ENCODE results near the gene JUND. TPM values are rescaled to one million over a fixed set of nuclear protein-coding genes. Genes with fewer than 3 reads are reported as not detected.

JUND gene
- total RNA-seq, 1 donor from 2014 or later = 54.0 TPM

DNA sequence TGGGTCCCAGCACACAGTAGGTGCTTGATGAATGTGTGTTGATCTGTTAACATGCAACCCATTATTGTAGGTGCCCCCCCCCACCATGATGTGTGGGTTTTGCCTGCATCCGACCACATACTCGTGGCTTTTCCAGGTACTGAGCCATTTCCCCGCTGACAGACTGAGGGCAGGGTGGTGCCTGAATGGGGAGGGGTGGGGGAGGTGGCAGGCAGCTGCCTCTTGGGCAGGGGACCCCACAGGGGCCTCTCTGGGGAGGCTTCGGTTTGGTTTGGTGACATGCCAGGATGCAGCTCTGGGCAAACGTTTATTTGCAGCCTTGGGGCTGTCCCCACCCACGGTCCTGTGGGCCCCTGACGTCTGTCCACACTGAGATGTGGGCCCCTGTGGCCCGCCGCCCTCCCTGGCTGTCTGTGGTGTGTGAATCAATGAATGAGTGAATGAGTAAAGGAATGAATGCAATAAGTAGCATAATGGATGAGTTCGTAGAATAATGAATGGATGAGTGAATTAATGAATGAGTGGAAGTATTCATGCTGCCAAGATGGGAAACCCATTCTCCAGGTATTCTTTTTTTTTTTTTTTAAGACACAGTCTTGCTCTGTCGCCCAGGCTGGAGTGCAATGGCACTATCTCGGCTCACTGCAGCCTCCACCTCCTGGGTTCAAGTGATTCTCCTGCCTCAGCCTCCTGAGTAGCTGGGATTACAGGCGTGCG is 9.0 kb upstream of the JUND start:
- Histone ChIP-seq H3K4me3 (ENCODE audit: low read depth, low read length) (no peak overlapping the region), H3K36me3 (ENCODE audit: control insufficient read depth, insufficient read depth, low read length) (no peaks in the 10 kb centered on the region), H3K27me3 (ENCODE audit: control insufficient read depth, insufficient read depth, low read length) (no peaks in the 10 kb centered on the region)
- TF ChIP-seq, protein P1, sequence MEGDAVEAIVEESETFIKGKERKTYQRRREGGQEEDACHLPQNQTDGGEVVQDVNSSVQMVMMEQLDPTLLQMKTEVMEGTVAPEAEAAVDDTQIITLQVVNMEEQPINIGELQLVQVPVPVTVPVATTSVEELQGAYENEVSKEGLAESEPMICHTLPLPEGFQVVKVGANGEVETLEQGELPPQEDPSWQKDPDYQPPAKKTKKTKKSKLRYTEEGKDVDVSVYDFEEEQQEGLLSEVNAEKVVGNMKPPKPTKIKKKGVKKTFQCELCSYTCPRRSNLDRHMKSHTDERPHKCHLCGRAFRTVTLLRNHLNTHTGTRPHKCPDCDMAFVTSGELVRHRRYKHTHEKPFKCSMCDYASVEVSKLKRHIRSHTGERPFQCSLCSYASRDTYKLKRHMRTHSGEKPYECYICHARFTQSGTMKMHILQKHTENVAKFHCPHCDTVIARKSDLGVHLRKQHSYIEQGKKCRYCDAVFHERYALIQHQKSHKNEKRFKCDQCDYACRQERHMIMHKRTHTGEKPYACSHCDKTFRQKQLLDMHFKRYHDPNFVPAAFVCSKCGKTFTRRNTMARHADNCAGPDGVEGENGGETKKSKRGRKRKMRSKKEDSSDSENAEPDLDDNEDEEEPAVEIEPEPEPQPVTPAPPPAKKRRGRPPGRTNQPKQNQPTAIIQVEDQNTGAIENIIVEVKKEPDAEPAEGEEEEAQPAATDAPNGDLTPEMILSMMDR (IDR thresholded peaks at IDR 0.05; ENCODE audit: insufficient read depth, low read length, severe bottlenecking) = no peak
- FAIRE-seq (no peak), DNase-seq (ENCODE audit: low read depth) (no peak)

DNA sequence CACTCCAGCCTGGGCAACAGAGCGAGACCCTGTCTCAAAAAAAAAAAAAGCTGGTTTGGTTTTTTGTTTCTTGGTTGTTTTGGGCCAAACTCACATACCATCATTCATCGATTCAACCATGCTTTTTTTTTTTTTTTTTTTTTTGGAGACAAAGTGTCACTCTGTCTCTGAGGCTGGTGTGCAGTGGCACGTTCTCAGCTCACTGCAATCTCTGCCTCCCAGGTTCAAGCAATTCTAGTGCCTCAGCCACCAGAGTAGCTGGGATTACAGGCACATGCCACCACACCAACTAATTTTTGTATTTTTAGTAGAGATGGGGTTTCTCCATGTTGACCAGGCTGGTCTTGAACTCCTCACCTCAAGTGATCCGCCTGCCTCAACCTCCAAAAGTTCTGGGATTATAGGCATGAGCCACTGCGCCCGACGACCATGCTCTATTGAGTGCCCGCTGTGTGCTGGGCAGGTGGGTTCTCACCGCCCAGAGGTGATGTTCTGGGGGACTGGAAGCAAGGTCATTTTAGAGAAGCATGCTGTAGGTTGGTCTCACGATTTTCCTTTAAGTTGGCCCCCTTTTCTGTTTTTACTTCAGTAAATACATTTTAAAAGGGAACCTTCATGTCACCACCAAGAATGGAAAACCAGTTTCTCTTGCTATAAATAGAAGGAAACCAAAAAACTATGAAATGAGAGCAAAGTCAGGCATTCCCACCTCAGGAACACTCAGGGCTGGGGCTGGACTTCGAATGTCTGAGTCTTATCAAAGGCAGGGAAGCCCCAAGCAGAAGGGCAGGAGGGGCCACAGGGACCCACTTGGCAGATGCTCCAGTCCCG is 8.3 kb upstream of the JUND start:
- Histone ChIP-seq H3K27me3 (ENCODE audit: control insufficient read depth, insufficient read depth, low read length) (no peaks in the 10 kb centered on the region), H3K4me3 (ENCODE audit: low read depth, low read length) (no peak overlapping the region), H3K36me3 (ENCODE audit: control insufficient read depth, insufficient read depth, low read length) (no peaks in the 10 kb centered on the region)
- no peak for FAIRE-seq
- TF ChIP-seq, protein P1 (IDR thresholded peaks at IDR 0.05; ENCODE audit: insufficient read depth, low read length, severe bottlenecking) = no peak
- no peak for DNase-seq (ENCODE audit: low read depth)

DNA sequence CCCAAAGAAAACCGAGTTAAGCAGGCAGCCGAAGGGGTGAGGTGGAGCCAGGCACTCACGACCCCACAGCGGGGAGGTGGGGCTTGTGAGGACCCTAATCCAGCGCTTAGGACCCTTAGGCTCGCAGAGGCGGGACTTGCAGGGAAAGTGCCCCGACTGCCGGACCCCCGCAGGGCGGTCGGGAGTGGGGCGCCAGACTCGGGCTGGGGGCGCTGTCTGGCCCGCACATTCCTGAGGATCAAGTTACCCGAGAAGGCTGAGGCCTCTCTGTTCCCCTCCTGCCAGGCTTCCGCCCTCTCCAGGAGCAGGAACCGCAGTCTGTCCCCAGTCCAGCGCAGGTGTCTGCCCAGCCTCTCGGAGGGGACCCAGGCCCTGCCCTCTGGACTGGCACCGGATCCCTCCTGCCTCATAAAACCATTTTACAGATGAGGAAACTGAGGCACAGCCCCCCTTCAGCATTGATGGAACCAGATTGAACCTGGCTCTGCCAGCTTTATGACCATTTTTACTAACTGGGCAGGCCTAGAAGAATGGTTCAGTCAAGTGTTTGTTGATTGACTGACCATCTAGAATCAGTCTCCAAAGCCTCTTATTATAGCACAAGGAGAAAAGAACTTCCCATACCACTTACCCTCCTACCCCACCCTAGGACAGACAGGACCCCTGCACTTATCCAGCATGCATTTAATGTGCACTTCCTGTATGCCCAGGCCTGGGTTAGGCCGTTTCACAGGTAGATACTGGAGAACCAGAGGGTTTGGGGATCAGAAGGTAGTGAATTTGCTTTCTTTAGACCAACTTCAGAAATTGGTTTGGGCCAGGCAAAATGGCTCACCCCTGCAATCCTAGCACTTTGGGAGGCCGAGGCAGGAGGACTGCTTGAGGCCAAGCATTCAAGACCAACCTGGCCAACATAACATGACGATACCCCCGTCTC is 6.7 kb upstream of the JUND start:
- TF ChIP-seq, protein P1 (IDR thresholded peaks at IDR 0.05; ENCODE audit: insufficient read depth, low read length, severe bottlenecking) = no peak
- Histone ChIP-seq H3K4me3 (ENCODE audit: low read depth, low read length) (no peak overlapping the region), H3K36me3 (ENCODE audit: control insufficient read depth, insufficient read depth, low read length) (no peaks in the 10 kb centered on the region), H3K27me3 (ENCODE audit: control insufficient read depth, insufficient read depth, low read length) (no peaks in the 10 kb centered on the region)
- DNase-seq (ENCODE audit: low read depth) (no peak), FAIRE-seq (no peak)

DNA sequence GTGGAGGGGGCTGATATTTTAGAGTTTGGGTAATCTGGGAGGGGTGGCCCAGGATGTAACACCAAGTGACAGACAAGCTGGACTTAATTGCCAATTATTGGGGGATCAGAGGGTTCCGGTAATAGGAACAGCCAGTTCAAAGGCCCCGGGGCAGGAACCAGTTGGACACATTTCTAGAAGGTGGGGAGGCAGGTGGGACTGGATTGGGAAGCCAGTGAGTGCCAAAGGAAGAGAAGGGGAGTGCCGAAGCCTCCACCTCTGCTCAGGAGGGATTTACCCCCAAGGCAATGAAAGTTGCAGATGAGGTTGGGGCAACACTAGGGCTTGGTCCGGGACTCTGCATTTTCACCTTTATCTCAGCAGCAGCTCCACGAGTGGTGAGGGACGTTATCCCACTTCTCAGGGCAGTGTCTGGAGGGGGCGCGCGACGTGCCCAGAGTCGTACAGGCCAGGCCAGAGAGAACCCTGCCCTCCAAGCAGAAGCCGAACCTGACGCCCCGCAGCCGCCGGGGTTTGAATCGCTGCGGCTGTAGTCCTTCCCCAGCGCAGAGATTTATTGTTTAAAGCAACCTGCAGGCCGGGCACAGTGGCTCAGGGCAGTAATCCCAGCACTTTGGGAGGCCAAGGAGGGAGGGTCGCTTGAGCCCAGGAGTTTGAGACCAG is 5.7 kb upstream of the JUND start:
- TF ChIP-seq, protein P1 (IDR thresholded peaks at IDR 0.05; ENCODE audit: insufficient read depth, low read length, severe bottlenecking) = no peak
- Histone ChIP-seq H3K27me3 (ENCODE audit: control insufficient read depth, insufficient read depth, low read length) (no peaks in the 10 kb centered on the region), H3K4me3 (ENCODE audit: low read depth, low read length) (no peak overlapping the region), H3K36me3 (ENCODE audit: control insufficient read depth, insufficient read depth, low read length) (no peaks in the 10 kb centered on the region)
- no peak for DNase-seq (ENCODE audit: low read depth)
- FAIRE-seq = no peak

DNA sequence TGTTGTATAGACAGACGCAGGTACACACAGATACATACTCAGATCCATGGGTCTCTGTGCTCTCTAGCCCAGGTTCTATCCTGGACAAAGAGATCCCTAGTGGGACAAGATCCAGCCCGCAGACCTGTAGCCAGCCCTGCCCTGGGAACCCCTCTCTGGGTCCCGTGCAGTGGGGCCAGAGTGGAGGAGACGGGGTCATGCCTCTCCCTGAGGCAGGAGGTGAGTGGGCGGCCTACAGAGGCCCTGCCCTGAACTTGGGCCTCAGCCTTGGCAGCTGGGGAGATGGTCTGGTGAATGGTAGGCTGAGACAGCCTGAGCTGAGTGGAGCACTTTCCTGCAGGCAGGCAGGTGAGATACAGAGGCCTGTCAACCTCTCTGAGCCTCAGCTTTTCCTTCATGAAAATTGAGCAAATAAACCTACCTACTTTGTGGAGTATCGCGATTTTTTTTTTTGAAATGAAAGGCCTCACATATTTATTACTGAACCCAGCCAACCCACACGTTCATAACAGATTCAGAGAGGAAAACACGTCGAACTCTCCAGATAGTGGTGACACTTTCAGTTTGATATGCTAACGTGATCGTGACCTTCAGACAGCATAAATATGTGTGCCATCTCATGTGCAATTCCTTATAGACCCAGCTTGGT is 3.4 kb upstream of the JUND start:
- Histone ChIP-seq H3K27me3 (ENCODE audit: control insufficient read depth, insufficient read depth, low read length) (no peaks in the 10 kb centered on the region), H3K36me3 (ENCODE audit: control insufficient read depth, insufficient read depth, low read length) (peaks cover 2% of the 10 kb centered on the region), H3K4me3 (ENCODE audit: low read depth, low read length) (no peak overlapping the region)
- no peak for FAIRE-seq
- no peak for DNase-seq (ENCODE audit: low read depth)
- TF ChIP-seq, protein P1 (IDR thresholded peaks at IDR 0.05; ENCODE audit: insufficient read depth, low read length, severe bottlenecking) = no peak
